ENCODE results near the gene TNFRSF4.

TNFRSF4 gene

GRCh38 chr1:1245178-1245816 lies 31.3 kb upstream of the TNFRSF4 start:
- TF ChIP-seq CTCF (IDR thresholded peaks at IDR 0.05; ENCODE audit: insufficient read depth, low read depth, low read length, missing control alignments), result no peak
- no peak for DNase-seq (ENCODE audit: low read depth)
- H3K4me3 ChIP-seq (ENCODE audit: low read depth, low read length), result no peak overlapping the region

GRCh38 chr1:1244192-1244811 lies 30.3 kb upstream of the TNFRSF4 start:
- H3K4me3 ChIP-seq (ENCODE audit: low read depth, low read length), result no peak overlapping the region
- no peak for TF ChIP-seq CTCF (IDR thresholded peaks at IDR 0.05; ENCODE audit: insufficient read depth, low read depth, low read length, missing control alignments)
- DNase-seq (ENCODE audit: low read depth), result no peak

- no peak for DNase-seq (ENCODE audit: low read depth)
- no peak overlapping the region for H3K4me3 ChIP-seq (ENCODE audit: low read depth, low read length)
- no peak for TF ChIP-seq CTCF (IDR thresholded peaks at IDR 0.05; ENCODE audit: insufficient read depth, low read depth, low read length, missing control alignments)
These were observed 29.8 kb upstream of the TNFRSF4 start for GRCh38 chr1:1243807-1244191.

GRCh38 chr1:1243266-1243660 lies 29.3 kb upstream of the TNFRSF4 start:
- DNase-seq (ENCODE audit: low read depth), result no peak
- TF ChIP-seq CTCF (IDR thresholded peaks at IDR 0.05; ENCODE audit: insufficient read depth, low read depth, low read length, missing control alignments), result no peak
- no peak overlapping the region for H3K4me3 ChIP-seq (ENCODE audit: low read depth, low read length)

- no peak for DNase-seq (ENCODE audit: low read depth)
- TF ChIP-seq CTCF (IDR thresholded peaks at IDR 0.05; ENCODE audit: insufficient read depth, low read depth, low read length, missing control alignments), result no peak
- H3K4me3 ChIP-seq (ENCODE audit: low read depth, low read length), result no peak overlapping the region
These were observed 28.7 kb upstream of the TNFRSF4 start for GRCh38 chr1:1242461-1243265.

- no peak for DNase-seq (ENCODE audit: low read depth)
- TF ChIP-seq CTCF (IDR thresholded peaks at IDR 0.05; ENCODE audit: insufficient read depth, low read depth, low read length, missing control alignments), result no peak
- no peak overlapping the region for H3K4me3 ChIP-seq (ENCODE audit: low read depth, low read length)
These were observed 27.8 kb upstream of the TNFRSF4 start for GRCh38 chr1:1241588-1242219.

All from GM12865 (cell line).